Neural cell (in vitro differentiated cells): ENCODE measurements around the gene ADAM29. TPM values are rescaled to one million over a fixed set of nuclear protein-coding genes. Genes with fewer than 3 reads are reported as not detected.

Source experiments
- H2AFZ ChIP-seq: fragments of 200-600, 300-800 bp; sonication (generic), shearing (Covaris generic); 2 replicates; pipeline ENCODE4 v1.6.0; 2014; ENCODE audit warnings: low read depth, mild to moderate bottlenecking, antibody characterized with exemption, low read length, moderate library complexity
- H3F3A ChIP-seq: fragments of 200-600 bp; shearing (Covaris generic); 2 replicates; pipeline ENCODE4 v1.6.1; 2016; ENCODE audit warnings: mild to moderate bottlenecking, moderate library complexity, mixed read lengths, antibody characterized with exemption, low read length; ENCODE audit not compliant: insufficient read depth, poor library complexity, severe bottlenecking
- H3K27ac ChIP-seq: fragments of 200-600, 300-800 bp; sonication (generic), shearing (Covaris generic); 2 replicates; pipeline ENCODE4 v1.5.1; 2014; ENCODE audit warnings: mild to moderate bottlenecking, low read length, moderate library complexity
- H3K27me3 ChIP-seq: fragments of 300-800, 200-600 bp; sonication (generic), shearing (Covaris generic); 2 replicates; pipeline ENCODE4 v1.6.0; 2014; ENCODE audit warnings: mild to moderate bottlenecking, low read depth, low read length, moderate library complexity; ENCODE audit not compliant: insufficient read depth
- H3K36me3 ChIP-seq: fragments of 300-800, 200-600 bp; sonication (generic), shearing (Covaris generic); 2 replicates; pipeline ENCODE4 v1.5.1; 2014; ENCODE audit warnings: mild to moderate bottlenecking, antibody characterized with exemption, low read length, moderate library complexity; ENCODE audit not compliant: insufficient read depth
- H3K4me2 ChIP-seq: fragments of 300-800, 200-600 bp; sonication (generic), shearing (Covaris generic); 2 replicates; pipeline ENCODE4 v1.6.0; 2014; ENCODE audit warnings: mild to moderate bottlenecking, low read length
- H3K4me3 ChIP-seq: fragments of 300-800, 200-600 bp; sonication (generic), shearing (Covaris generic); 2 replicates; pipeline ENCODE4 v1.5.1; 2014; ENCODE audit warnings: mild to moderate bottlenecking, low read length, moderate library complexity
- H3K79me2 ChIP-seq: fragments of 200-600 bp; shearing (Covaris generic); replicated peaks from 2 replicates; pipeline ENCODE4 v1.6.0; 2014; ENCODE audit warnings: mild to moderate bottlenecking, low read length, moderate library complexity; ENCODE audit not compliant: insufficient read depth
- H3K9ac ChIP-seq: fragments of 300-800, 200-600 bp; sonication (generic), shearing (Covaris generic); 2 replicates; pipeline ENCODE4 v1.6.1; 2016; ENCODE audit warnings: mild to moderate bottlenecking, low read length, mixed read lengths
- H3K9me2 ChIP-seq: fragments of 200-600 bp; shearing (Covaris generic); 2 replicates; pipeline ENCODE4 v1.6.1; 2016; ENCODE audit warnings: mild to moderate bottlenecking, low read length, mixed read lengths; ENCODE audit not compliant: insufficient read depth
- H3K9me3 ChIP-seq: fragments of 200-600, 300-800 bp; sonication (generic), shearing (Covaris generic); 2 replicates; pipeline ENCODE4 v1.6.1; 2016; ENCODE audit warnings: mild to moderate bottlenecking, mixed run types, low read length, moderate library complexity, mixed read lengths
- H4K20me1 ChIP-seq: fragments of 200-600 bp; shearing (Covaris generic); 2 replicates; pipeline ENCODE4 v1.6.1; 2016; ENCODE audit warnings: mild to moderate bottlenecking, mixed run types; ENCODE audit not compliant: insufficient read depth
- EP300 ChIP-seq: fragments of 450-650 bp; conservative IDR thresholded peaks from 2 replicates; pipeline ENCODE4 v1.6.1; 2014; ENCODE audit warnings: antibody characterized with exemption, mild to moderate bottlenecking, moderate library complexity; ENCODE audit not compliant: poor library complexity, severe bottlenecking
- EZH2 ChIP-seq: fragments of 200-600, 300-800 bp; shearing (Covaris generic), sonication (generic); IDR thresholded peaks from 2 replicates; pipeline ENCODE4 v1.6.1; 2014; ENCODE audit warnings: antibody characterized with exemption, low read length, borderline replicate concordance, mild to moderate bottlenecking; ENCODE audit not compliant: insufficient read depth, poor library complexity, severe bottlenecking
- MXI1 ChIP-seq: fragments of 450-650 bp; conservative IDR thresholded peaks from 2 replicates; pipeline ENCODE4 v1.6.1; 2014; ENCODE audit warnings: antibody characterized with exemption, mild to moderate bottlenecking; ENCODE audit not compliant: poor library complexity, severe bottlenecking
- POLR2AphosphoS5 ChIP-seq: IDR thresholded peaks from 2 replicates; pipeline ENCODE4 v1.6.1; 2012
- RAD21 ChIP-seq: fragments of 450-650 bp; conservative IDR thresholded peaks from 2 replicates; pipeline ENCODE4 v1.6.1; 2014; ENCODE audit warnings: antibody characterized with exemption, mild to moderate bottlenecking, moderate library complexity
- SMC3 ChIP-seq: fragments of 450-650 bp; conservative IDR thresholded peaks from 2 replicates; pipeline ENCODE4 v1.6.1; 2014; ENCODE audit warnings: antibody characterized with exemption, mild to moderate bottlenecking, moderate library complexity; ENCODE audit not compliant: poor library complexity
- TAF1 ChIP-seq: IDR thresholded peaks from 2 replicates; pipeline ENCODE4 v1.6.1; 2012; ENCODE audit warnings: low read depth
- polyA plus RNA-seq: library from polyadenylated mRNA; depleted of rRNA; stranded (reverse); fragments of >200 nt; gene quantifications from 2 replicates; pipeline ENCODE4 v1.2.3, GENCODE V29; 2014
- TF ChIP-seq, protein P1 (sequence below): fragments of 450-650 bp; IDR thresholded peaks from 2 replicates; pipeline ENCODE4 v1.5.1; 2014; ENCODE audit warnings: antibody characterized with exemption, mild to moderate bottlenecking, moderate library complexity; ENCODE audit not compliant: poor library complexity, severe bottlenecking
- TF ChIP-seq, protein P2 (sequence below): IDR thresholded peaks from 2 replicates; pipeline ENCODE4 v1.6.1; 2012; ENCODE audit warnings: borderline replicate concordance

The ADAM29 gene
- polyA plus RNA-seq, 1 donor from 2014 or later, result 0.48 TPM

DNA sequence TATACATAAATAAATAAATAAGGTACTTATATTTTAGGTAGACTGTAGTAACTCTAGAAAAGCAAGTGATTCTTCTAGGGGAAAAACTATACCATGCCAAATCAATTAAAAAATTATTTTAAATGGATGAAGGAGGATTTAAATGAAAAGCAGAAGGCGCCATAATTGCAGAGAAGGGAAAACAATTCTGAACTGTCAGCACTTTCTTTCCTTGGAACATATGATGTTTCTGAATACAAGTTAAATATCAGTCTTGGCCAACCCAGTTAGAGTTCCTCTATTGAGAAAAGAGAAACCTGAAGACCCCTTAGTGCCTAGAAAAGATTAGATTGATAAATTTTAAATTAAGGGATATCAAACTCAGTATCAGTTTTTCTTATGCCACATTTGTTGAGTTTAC lies 75.8 kb downstream of the ADAM29 start:
- no peaks in the 10 kb centered on the region for H3F3A ChIP-seq
- no peak overlapping the region for H2AFZ ChIP-seq
- H3K36me3 ChIP-seq, result no peaks in the 10 kb centered on the region
- H3K27ac ChIP-seq, result no peak overlapping the region
- H3K9me3 ChIP-seq, result no peaks in the 10 kb centered on the region
- H3K9ac ChIP-seq, result no peak overlapping the region
- no peaks in the 10 kb centered on the region for H3K79me2 ChIP-seq
- no peak overlapping the region for H3K4me3 ChIP-seq
- no peak overlapping the region for H3K4me2 ChIP-seq
- H3K9me2 ChIP-seq, result no peaks in the 10 kb centered on the region
- H3K27me3 ChIP-seq, result no peaks in the 10 kb centered on the region
- TF ChIP-seq POLR2AphosphoS5, result no peak
- TF ChIP-seq, protein P1, sequence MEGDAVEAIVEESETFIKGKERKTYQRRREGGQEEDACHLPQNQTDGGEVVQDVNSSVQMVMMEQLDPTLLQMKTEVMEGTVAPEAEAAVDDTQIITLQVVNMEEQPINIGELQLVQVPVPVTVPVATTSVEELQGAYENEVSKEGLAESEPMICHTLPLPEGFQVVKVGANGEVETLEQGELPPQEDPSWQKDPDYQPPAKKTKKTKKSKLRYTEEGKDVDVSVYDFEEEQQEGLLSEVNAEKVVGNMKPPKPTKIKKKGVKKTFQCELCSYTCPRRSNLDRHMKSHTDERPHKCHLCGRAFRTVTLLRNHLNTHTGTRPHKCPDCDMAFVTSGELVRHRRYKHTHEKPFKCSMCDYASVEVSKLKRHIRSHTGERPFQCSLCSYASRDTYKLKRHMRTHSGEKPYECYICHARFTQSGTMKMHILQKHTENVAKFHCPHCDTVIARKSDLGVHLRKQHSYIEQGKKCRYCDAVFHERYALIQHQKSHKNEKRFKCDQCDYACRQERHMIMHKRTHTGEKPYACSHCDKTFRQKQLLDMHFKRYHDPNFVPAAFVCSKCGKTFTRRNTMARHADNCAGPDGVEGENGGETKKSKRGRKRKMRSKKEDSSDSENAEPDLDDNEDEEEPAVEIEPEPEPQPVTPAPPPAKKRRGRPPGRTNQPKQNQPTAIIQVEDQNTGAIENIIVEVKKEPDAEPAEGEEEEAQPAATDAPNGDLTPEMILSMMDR, result no peak
- no peak for TF ChIP-seq MXI1
- TF ChIP-seq EZH2, result no peak
- TF ChIP-seq EP300, result no peak
- TF ChIP-seq, protein P2, sequence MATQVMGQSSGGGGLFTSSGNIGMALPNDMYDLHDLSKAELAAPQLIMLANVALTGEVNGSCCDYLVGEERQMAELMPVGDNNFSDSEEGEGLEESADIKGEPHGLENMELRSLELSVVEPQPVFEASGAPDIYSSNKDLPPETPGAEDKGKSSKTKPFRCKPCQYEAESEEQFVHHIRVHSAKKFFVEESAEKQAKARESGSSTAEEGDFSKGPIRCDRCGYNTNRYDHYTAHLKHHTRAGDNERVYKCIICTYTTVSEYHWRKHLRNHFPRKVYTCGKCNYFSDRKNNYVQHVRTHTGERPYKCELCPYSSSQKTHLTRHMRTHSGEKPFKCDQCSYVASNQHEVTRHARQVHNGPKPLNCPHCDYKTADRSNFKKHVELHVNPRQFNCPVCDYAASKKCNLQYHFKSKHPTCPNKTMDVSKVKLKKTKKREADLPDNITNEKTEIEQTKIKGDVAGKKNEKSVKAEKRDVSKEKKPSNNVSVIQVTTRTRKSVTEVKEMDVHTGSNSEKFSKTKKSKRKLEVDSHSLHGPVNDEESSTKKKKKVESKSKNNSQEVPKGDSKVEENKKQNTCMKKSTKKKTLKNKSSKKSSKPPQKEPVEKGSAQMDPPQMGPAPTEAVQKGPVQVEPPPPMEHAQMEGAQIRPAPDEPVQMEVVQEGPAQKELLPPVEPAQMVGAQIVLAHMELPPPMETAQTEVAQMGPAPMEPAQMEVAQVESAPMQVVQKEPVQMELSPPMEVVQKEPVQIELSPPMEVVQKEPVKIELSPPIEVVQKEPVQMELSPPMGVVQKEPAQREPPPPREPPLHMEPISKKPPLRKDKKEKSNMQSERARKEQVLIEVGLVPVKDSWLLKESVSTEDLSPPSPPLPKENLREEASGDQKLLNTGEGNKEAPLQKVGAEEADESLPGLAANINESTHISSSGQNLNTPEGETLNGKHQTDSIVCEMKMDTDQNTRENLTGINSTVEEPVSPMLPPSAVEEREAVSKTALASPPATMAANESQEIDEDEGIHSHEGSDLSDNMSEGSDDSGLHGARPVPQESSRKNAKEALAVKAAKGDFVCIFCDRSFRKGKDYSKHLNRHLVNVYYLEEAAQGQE, result no peak
- no peak for TF ChIP-seq RAD21
- TF ChIP-seq SMC3, result no peak
- TF ChIP-seq TAF1, result no peak
- H4K20me1 ChIP-seq, result no peaks in the 10 kb centered on the region

DNA sequence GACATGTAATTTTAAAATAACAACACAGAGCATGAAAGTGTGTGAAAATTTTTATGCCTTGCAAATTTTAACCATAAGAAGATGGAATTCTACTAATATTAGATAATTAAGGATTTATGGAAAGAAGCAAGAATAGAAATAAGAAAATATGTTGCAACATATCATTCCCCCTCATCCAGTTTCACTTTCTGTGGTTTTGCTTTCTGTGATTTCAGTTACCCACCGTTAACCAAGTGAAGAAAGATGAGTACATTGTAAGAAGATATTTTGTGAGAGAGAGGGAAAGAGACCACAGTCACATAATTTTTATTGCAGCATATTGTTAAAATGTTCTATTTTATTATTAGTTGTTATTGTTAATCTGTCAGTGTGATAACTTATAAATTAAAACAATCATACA lies 77.9 kb downstream of the ADAM29 start:
- H3K36me3 ChIP-seq, result no peaks in the 10 kb centered on the region
- H3K9me3 ChIP-seq, result peaks cover 3% of the 10 kb centered on the region
- no peak overlapping the region for H3K9ac ChIP-seq
- no peak overlapping the region for H2AFZ ChIP-seq
- H3K79me2 ChIP-seq, result no peaks in the 10 kb centered on the region
- no peak overlapping the region for H3K4me2 ChIP-seq
- H3K27ac ChIP-seq, result no peak overlapping the region
- no peak for TF ChIP-seq POLR2AphosphoS5
- TF ChIP-seq, protein P1, result no peak
- TF ChIP-seq EZH2, result no peak
- no peaks in the 10 kb centered on the region for H3F3A ChIP-seq
- H3K9me2 ChIP-seq, result no peaks in the 10 kb centered on the region
- no peaks in the 10 kb centered on the region for H3K27me3 ChIP-seq
- no peak overlapping the region for H3K4me3 ChIP-seq
- no peaks in the 10 kb centered on the region for H4K20me1 ChIP-seq
